ENCODE data around the gene LCK.

GRCh38 chr1:32224285-32224684 lies 26.8 kb upstream of the LCK start:
- TF ChIP-seq POLR2AphosphoS5 (IDR thresholded peaks at IDR 0.05), result no peak
- TF ChIP-seq POLR2A (IDR thresholded peaks at IDR 0.05), result no peak
